ENCODE measurements around the gene TIMP2.
"Not testable (repeated sequence)": the region's sequence is repeated elsewhere in the genome, so short reads cannot be mapped to it uniquely, and the experiment has no call there.

Gene TIMP2

DNA sequence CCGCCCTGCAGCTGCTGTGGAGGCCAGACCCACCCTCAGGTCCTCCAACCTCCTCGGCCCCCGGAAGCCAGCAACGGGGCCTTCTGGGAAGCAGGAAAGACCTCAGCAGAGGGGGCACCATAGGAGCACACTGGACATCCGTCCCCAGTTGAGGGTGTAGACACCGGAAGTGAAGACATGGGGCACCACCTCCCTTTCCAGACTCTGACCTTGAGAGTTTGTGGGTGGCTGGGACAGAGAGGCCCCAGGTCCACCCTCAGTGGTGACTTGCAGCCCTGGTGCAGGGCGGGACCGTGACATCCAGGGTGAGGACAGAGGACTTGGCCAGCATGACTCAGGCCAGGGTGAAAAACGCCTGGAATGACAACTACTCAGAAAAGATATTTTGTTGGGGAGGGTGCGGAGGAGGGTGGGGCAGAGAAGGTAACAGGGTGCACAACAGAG, 42.1 kb downstream of the TIMP2 start:
- Histone ChIP-seq H3K4me2 (ENCODE audit: low read length) (peak overlapping the region; percentile 88), H3K4me3 (ENCODE audit: low read length) (peak overlapping the region; percentile 63), H3K27me3 (ENCODE audit: control insufficient read depth, insufficient read depth, low read length) (no peaks in the 10 kb centered on the region), H3K9ac (ENCODE audit: low read depth, low read length) (peak overlapping the region; percentile 84), H3K36me3 (ENCODE audit: insufficient read depth, low read length) (peaks cover 2% of the 10 kb centered on the region), H3K9me3 (replicated peaks; ENCODE audit: low read length) (no peaks in the 10 kb centered on the region), H3K4me1 (ENCODE audit: control insufficient read depth, insufficient read depth, low read length) (peaks cover 74% of the 10 kb centered on the region)

DNA sequence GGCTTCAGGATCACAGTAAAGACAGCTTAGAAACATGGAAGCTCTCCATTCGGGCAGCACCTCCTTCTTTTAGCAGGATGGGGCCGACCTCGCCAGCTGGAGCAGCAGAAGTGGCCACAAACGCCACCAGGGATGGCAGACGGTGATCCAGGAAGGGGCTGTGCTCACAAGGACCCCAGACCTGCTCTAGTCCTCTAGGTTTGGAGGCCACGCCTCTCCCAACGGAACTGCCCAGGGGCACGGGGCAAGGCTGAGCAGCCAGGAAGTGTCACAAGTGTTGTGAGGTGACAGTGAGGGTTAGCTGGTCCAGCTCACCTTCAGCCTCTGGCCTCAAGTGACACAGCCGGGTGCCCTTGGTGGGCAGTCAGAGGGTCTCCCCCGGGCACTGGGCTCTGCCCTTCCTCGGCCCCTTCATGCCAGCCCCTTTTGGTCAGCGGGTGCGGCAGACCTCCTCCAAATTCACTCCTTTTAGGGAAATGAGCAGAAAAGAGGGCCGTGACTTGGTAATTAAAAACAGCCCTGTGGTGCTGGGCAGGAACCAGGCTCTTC, 42.6 kb downstream of the TIMP2 start:
- H3K9me3 ChIP-seq (replicated peaks; ENCODE audit: low read length): no peaks in the 10 kb centered on the region
- H3K27me3 ChIP-seq (ENCODE audit: control insufficient read depth, insufficient read depth, low read length): no peaks in the 10 kb centered on the region
- H3K4me1 ChIP-seq (ENCODE audit: control insufficient read depth, insufficient read depth, low read length): peaks cover 74% of the 10 kb centered on the region
- H3K4me2 ChIP-seq (ENCODE audit: low read length): peak overlapping the region; percentile 88
- H3K9ac ChIP-seq (ENCODE audit: low read depth, low read length): peak overlapping the region; percentile 84
- peaks cover 6% of the 10 kb centered on the region for H3K36me3 ChIP-seq (ENCODE audit: insufficient read depth, low read length)
- peak overlapping the region; percentile 63 for H3K4me3 ChIP-seq (ENCODE audit: low read length)

DNA sequence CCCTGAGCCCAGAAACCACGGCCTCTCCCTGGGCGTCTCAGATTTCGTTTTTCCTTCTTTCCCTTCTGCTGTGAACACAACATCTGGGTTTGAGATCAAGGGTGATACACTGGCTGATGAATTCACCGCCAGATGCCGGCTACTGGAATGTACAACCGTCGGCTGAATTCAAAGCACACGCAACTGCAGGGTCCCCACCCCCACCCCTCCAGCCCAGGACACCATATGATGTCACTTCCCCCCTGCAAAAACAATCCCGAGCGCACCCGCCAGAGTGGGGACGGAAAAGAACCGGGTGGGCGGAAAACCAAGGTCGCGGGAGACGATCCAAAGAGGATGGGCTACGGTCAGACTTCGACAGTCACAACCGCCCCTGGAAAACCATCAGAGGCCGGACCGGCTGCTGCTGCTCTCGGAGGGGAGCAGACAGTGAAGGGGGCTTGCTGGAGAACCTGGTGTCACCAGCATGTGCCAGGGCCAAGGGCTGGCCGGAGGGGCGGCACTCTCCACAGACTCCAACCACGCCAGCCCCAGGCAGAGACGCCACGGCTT, 45.5 kb downstream of the TIMP2 start:
- Histone ChIP-seq H3K4me3 (ENCODE audit: low read length) (peak overlapping the region; percentile 51), H3K9me3 (replicated peaks; ENCODE audit: low read length) (no peaks in the 10 kb centered on the region), H3K9ac (ENCODE audit: low read depth, low read length) (peak overlapping the region; percentile 76), H3K4me1 (ENCODE audit: control insufficient read depth, insufficient read depth, low read length) (peaks cover 73% of the 10 kb centered on the region), H3K36me3 (ENCODE audit: insufficient read depth, low read length) (peaks cover 6% of the 10 kb centered on the region), H3K4me2 (ENCODE audit: low read length) (peak overlapping the region; percentile 76), H3K27me3 (ENCODE audit: control insufficient read depth, insufficient read depth, low read length) (no peaks in the 10 kb centered on the region)

DNA sequence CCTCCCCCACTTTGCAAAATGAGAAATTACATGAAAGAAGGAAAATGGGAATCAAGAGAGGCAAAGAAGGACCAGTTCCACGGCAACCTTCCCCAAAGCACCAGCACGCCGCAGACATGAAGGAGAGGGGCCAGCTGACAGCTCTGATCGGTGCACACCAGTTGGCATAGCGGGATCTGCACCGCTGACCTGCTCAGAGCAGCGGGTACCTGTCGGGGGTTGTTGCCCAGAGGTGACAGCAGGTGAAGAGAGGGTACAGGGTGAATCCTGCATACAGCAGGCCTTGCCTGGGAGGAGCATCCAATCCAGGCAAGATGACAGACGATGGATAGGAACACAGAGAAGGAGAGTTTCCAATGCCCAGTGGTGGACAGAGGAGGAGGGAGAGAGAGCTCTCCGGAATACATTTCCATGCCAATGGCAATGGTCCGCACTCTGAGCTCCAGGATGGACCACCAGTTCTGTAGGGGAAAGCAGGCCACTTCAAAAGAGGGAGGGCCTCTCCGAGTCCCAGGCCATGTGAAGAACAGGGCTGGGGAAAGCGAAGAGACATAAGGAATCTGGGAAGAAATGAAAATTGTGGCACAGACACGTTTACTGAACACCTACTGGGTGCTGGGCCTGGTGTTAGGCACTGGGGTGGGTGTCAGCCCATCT, 46.2 kb downstream of the TIMP2 start:
- Histone ChIP-seq H3K9ac (ENCODE audit: low read depth, low read length) (peak overlapping the region; percentile 76), H3K27me3 (ENCODE audit: control insufficient read depth, insufficient read depth, low read length) (no peaks in the 10 kb centered on the region), H3K4me1 (ENCODE audit: control insufficient read depth, insufficient read depth, low read length) (peaks cover 70% of the 10 kb centered on the region), H3K4me3 (ENCODE audit: low read length) (peak overlapping the region; percentile 51), H3K36me3 (ENCODE audit: insufficient read depth, low read length) (peaks cover 6% of the 10 kb centered on the region), H3K4me2 (ENCODE audit: low read length) (peak overlapping the region; percentile 76), H3K9me3 (replicated peaks; ENCODE audit: low read length) (no peaks in the 10 kb centered on the region)

DNA sequence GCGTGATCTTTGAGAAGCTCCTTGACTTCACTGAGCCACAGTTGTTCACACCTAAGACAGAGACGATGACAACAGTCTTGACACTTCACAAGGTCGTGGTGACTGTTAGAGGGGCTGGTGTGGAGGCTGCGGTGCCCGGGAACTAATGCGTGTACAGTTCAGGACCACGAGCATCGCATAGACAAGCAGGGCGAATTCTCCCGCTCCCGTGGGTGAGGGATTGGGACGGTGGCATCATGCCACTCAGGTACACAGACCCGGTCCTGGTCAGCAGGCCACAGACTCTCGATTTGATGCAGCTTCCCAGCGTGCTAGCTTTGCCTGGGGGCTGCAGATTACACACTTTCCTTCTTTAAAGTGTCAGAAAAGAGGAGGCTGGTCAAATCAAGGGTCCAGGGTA, 46.9 kb downstream of the TIMP2 start:
- Histone ChIP-seq H3K27me3 (ENCODE audit: control insufficient read depth, insufficient read depth, low read length) (no peaks in the 10 kb centered on the region), H3K4me3 (ENCODE audit: low read length) (no peak overlapping the region), H3K36me3 (ENCODE audit: insufficient read depth, low read length) (peaks cover 8% of the 10 kb centered on the region), H3K9ac (ENCODE audit: low read depth, low read length) (no peak overlapping the region), H3K4me1 (ENCODE audit: control insufficient read depth, insufficient read depth, low read length) (peaks cover 70% of the 10 kb centered on the region), H3K9me3 (replicated peaks; ENCODE audit: low read length) (no peaks in the 10 kb centered on the region), H3K4me2 (ENCODE audit: low read length) (no peak overlapping the region)

GRCh38 chr17:78876954-78877517, 48.2 kb downstream of the TIMP2 start:
- Histone ChIP-seq H3K36me3 (ENCODE audit: insufficient read depth, low read length) (peaks cover 14% of the 10 kb centered on the region), H3K4me1 (ENCODE audit: control insufficient read depth, insufficient read depth, low read length) (peaks cover 59% of the 10 kb centered on the region)
- not testable (repeated sequence) for H3K9me3 ChIP-seq (replicated peaks; ENCODE audit: low read length); H3K4me2 ChIP-seq (ENCODE audit: low read length); H3K9ac ChIP-seq (ENCODE audit: low read depth, low read length); H3K27me3 ChIP-seq (ENCODE audit: control insufficient read depth, insufficient read depth, low read length); H3K4me3 ChIP-seq (ENCODE audit: low read length)

DNA sequence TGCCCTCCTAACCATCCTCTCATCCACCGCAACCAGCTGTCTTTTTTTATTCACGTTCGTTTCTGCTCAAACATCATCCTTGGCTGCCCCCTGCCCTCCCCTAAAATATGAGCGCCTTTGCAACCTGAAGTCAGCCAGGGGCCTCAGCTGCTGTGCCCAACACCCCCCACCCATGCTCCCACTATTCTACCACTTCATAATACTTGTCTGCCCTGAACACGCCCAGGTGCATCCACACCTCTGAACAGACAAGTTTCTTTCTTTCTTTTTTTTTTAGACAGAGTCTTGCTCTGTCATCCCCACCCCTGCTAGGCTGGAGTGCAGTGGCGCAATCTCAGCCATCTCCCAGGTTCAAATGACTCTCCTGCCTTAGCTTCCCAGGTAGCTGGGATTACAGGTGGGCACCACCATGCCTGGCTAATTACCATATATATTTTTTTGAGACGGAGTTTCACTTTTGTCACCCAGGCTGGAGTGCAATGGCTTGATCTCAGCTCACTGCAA, 49.0 kb downstream of the TIMP2 start:
- H3K36me3 ChIP-seq (ENCODE audit: insufficient read depth, low read length): peaks cover 17% of the 10 kb centered on the region
- no peak overlapping the region for H3K4me3 ChIP-seq (ENCODE audit: low read length)
- H3K27me3 ChIP-seq (ENCODE audit: control insufficient read depth, insufficient read depth, low read length): no peaks in the 10 kb centered on the region
- peak overlapping the region; percentile 12 for H3K4me2 ChIP-seq (ENCODE audit: low read length)
- peaks cover 53% of the 10 kb centered on the region for H3K4me1 ChIP-seq (ENCODE audit: control insufficient read depth, insufficient read depth, low read length)
- no peaks in the 10 kb centered on the region for H3K9me3 ChIP-seq (replicated peaks; ENCODE audit: low read length)
- H3K9ac ChIP-seq (ENCODE audit: low read depth, low read length): no peak overlapping the region

DNA sequence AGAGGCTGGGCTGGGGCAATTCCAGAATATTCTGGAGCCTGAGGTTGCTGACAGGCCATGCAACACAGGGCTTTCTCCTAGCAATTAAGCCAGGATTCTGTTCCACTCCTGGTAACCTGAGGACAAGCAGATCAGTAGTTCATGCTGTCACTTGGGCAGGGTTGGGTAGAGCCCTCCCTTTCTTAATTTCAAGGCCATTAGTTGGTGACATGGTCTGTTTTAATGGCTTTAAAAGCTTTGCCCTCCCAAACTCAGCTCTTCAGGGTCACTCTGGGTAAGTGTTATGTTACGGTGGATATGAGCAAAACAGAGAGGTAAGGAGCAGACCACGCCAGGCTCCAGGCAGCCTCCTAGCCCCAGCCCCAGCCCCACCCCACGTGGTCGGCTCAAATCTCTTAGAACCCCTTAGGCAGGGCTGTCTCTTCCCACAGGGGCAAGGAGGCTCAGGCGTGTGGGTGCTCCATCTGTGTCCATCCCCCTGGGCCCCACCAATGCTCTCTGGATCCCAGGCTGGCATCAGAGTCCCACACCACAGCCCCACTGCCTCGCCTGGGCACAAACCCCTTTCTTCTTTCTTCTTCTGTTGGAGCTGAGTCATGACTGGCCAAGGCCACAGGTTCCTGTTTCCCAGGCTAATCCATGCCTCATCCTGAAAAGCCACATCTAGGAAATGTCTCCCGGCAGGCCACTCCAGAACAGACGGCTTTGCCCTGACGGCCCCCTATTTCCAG, 49.7 kb downstream of the TIMP2 start:
- Histone ChIP-seq H3K27me3 (ENCODE audit: control insufficient read depth, insufficient read depth, low read length) (no peaks in the 10 kb centered on the region), H3K9ac (ENCODE audit: low read depth, low read length) (no peak overlapping the region), H3K9me3 (replicated peaks; ENCODE audit: low read length) (no peaks in the 10 kb centered on the region), H3K36me3 (ENCODE audit: insufficient read depth, low read length) (peaks cover 22% of the 10 kb centered on the region), H3K4me3 (ENCODE audit: low read length) (no peak overlapping the region), H3K4me2 (ENCODE audit: low read length) (peak overlapping the region; percentile 12), H3K4me1 (ENCODE audit: control insufficient read depth, insufficient read depth, low read length) (peaks cover 47% of the 10 kb centered on the region)

- Histone ChIP-seq H3K4me3 (ENCODE audit: low read length) (no peak overlapping the region), H3K4me2 (ENCODE audit: low read length) (peak overlapping the region; percentile 0), H3K36me3 (ENCODE audit: insufficient read depth, low read length) (peaks cover 33% of the 10 kb centered on the region), H3K4me1 (ENCODE audit: control insufficient read depth, insufficient read depth, low read length) (peaks cover 35% of the 10 kb centered on the region), H3K9ac (ENCODE audit: low read depth, low read length) (no peak overlapping the region), H3K27me3 (ENCODE audit: control insufficient read depth, insufficient read depth, low read length) (no peaks in the 10 kb centered on the region), H3K9me3 (replicated peaks; ENCODE audit: low read length) (no peaks in the 10 kb centered on the region)
Measured at GRCh38 chr17:78873519-78874340, 51.5 kb downstream of the TIMP2 start.

GRCh38 chr17:78872486-78872885, 52.7 kb downstream of the TIMP2 start:
- Histone ChIP-seq H3K36me3 (ENCODE audit: insufficient read depth, low read length) (peaks cover 34% of the 10 kb centered on the region), H3K4me1 (ENCODE audit: control insufficient read depth, insufficient read depth, low read length) (peaks cover 45% of the 10 kb centered on the region), H3K9ac (ENCODE audit: low read depth, low read length) (no peak overlapping the region), H3K27me3 (ENCODE audit: control insufficient read depth, insufficient read depth, low read length) (no peaks in the 10 kb centered on the region), H3K4me3 (ENCODE audit: low read length) (no peak overlapping the region), H3K4me2 (ENCODE audit: low read length) (no peak overlapping the region), H3K9me3 (replicated peaks; ENCODE audit: low read length) (no peaks in the 10 kb centered on the region)

Measured in skeletal muscle satellite cell (primary cell).